Pancreas (tissue), 10 donors: Measurements from ENCODE around the gene IGSF23. TPM values are rescaled to one million over a fixed set of nuclear protein-coding genes. Genes with fewer than 3 reads are reported as not detected.
A peak's percentile ranks its signal among the peaks of the same experiment; 100 is the strongest.

ENCODE experiments used
- ATAC-seq, 4 donors: fragments of 200-7000 bp; cut with Tn5 transposase; one replicate each; pipeline versions ENCODE4 v1.8.0 to v1.9.1; 2020; ENCODE audit warnings: mild to moderate bottlenecking in 4 of 4, moderate library complexity in 4 of 4
- DNase-seq, 6 donors: peaks; one replicate each; pipeline ENCODE4 v3.0.0-alpha.2; 2020
- FAIRE-seq: peaks from 2 replicates; lab custom pipeline; 2012; peaks lifted over from hg19 to GRCh38; lab: Jason Lieb, UNC
- H3K27ac ChIP-seq, 4 donors: fragments of 200-600 bp; sonication (generic); 1 replicate in 3 of 4; 2 replicates in 1 of 4; pipeline versions ENCODE4 v1.5.0 to v1.8.0; 2020
- H3K27me3 ChIP-seq, 4 donors: fragments of 200-600 bp; one replicate each; pipeline ENCODE4 v1.8.0; 2021
- H3K36me3 ChIP-seq, 3 donors: fragments of 200-600 bp; sonication (generic) in 1 of 3; one replicate each; pipeline versions ENCODE4 v1.5.0 to v1.8.0; 2020 to 2021
- H3K4me1 ChIP-seq, 3 donors: fragments of 200-600 bp; one replicate each; pipeline ENCODE4 v1.8.0; 2021
- H3K4me3 ChIP-seq, 4 donors: fragments of 200-600 bp; sonication (generic) in 2 of 4; one replicate each; pipeline versions ENCODE4 v1.5.0 to v1.8.0; 2020 to 2021
- H3K9me3 ChIP-seq, 4 donors: fragments of 200-600 bp; one replicate each; pipeline ENCODE4 v1.8.0; 2021
- CTCF ChIP-seq, 4 donors: fragments of 200-600 bp; sonication (generic) in 3 of 4; IDR thresholded peaks; one replicate each; pipeline versions ENCODE4 v1.5.0 to v1.8.0; 2021; ENCODE audit warnings: antibody characterized with exemption in 4 of 4
- WGBS, 2 donors: extraction: QIAGEN DNeasy Blood & Tissue Kit; methylation state at CpG; one replicate each; pipeline ENCODE4 v1.1.7; 2013; 5-methylcytosine and 5-hydroxymethylcytosine counted together
- intact Hi-C, 3 donors: fragments of 100-400 bp; cut with DNase I; formaldehyde crosslinking; loops; one replicate each; pipeline versions ENCODE4 v1.11.1 to v1.14.2; 2022
- polyA plus RNA-seq, 2 donors: library from polyadenylated mRNA; stranded (reverse); fragments of 200-250 nt; gene quantifications; one replicate each; pipeline ENCODE4 v1.2.3, GENCODE V29; 2013
- total RNA-seq, 6 donors: library from RNA; stranded (reverse); fragmentation: NEBNext Ultra II Directional in 4 of 6; extraction: Animal tissue kit (Norgen Biotek cat#: 25700) in 4 of 6; gene quantifications; one replicate each; pipeline versions ENCODE4 v1.2.1 to v1.2.4, GENCODE V29; 2021 to 2023
- donor health status: healthy with polysubstance abuse.
- donor health status: DM: no; HTN: no; CAD: no; lungs with moderate emphysema.
- donor health status: DM: no; HTN: no; CAD: no.
- donor health status: control.
- donor health status: control.
- donor health status: Bipolar disorder and iron deficiency.
- donor health status: DM: yes; HTN: yes; CAD: no.
- donor health status: DM: no; HTN: no; CAD: no.
- donor health status: DM: no; HTN: no; CAD: no.
- donor health status: DM: yes; HTN: yes; CAD: no.

The IGSF23 gene
- total and polyA plus RNA-seq, 8 donors: 0.43 to 1.3 (median 1.2) TPM

GRCh38 chr19:44657211-44657921 lies 44.0 kb downstream of the IGSF23 start:
- Histone ChIP-seq H3K27ac (no peak overlapping the region), H3K4me3 (no peak overlapping the region), H3K4me1 (no peaks in the 10 kb centered on the region), H3K27me3 (no peaks in the 10 kb centered on the region), H3K36me3 (peaks cover 0 to 53% (median 0%) of the 10 kb centered on the region in 3 donors), H3K9me3 (no peaks in the 10 kb centered on the region)
- intact Hi-C loops: loop anchor here (5.0 kb wide), 3 partner anchors 75 to 85 kb away; no protein-coding TSS in a partner anchor
- peak; percentile 62 to 78 (median 75) for ATAC-seq
- peak; percentile 80 to 91 (median 84) for TF ChIP-seq CTCF (IDR thresholded peaks at IDR 0.05)
- FAIRE-seq: no peak
- 34 to 39% methylated on average over 24 to 25 of the region's 25 CpGs for WGBS, 2 donors
- DNase-seq: peak; percentile 37 to 83 (median 69)

GRCh38 chr19:44658069-44658733 lies 44.8 kb downstream of the IGSF23 start:
- FAIRE-seq: no peak

GRCh38 chr19:44660081-44660480 lies 46.7 kb downstream of the IGSF23 start:
- H3K27ac ChIP-seq: no peak overlapping the region
- FAIRE-seq: no peak

More at GRCh38 chr19:44658069-44658733, 44.8 kb downstream of the IGSF23 start:
- 89 to 90% methylated on average over 3 of the region's 3 CpGs for WGBS, 2 donors
- H3K4me1 ChIP-seq: no peaks in the 10 kb centered on the region
- TF ChIP-seq CTCF (IDR thresholded peaks at IDR 0.05): no peak
- intact Hi-C loops: loop anchor here (5.0 kb wide), 3 partner anchors 76 to 86 kb away; no protein-coding TSS in a partner anchor
- ATAC-seq (no peak), DNase-seq (no peak)
- H3K36me3 ChIP-seq: peaks cover 0 to 50% (median 0%) of the 10 kb centered on the region in 3 donors
- H3K27ac ChIP-seq: no peak overlapping the region
- H3K9me3 ChIP-seq: no peaks in the 10 kb centered on the region
- no peaks in the 10 kb centered on the region for H3K27me3 ChIP-seq
- no peak overlapping the region for H3K4me3 ChIP-seq

GRCh38 chr19:44661205-44661604 lies 47.8 kb downstream of the IGSF23 start:
- Histone ChIP-seq H3K4me1 (no peaks in the 10 kb centered on the region), H3K4me3 (no peak overlapping the region), H3K36me3 (peaks cover 0 to 41% (median 0%) of the 10 kb centered on the region in 3 donors), H3K27ac (no peak overlapping the region), H3K9me3 (no peaks in the 10 kb centered on the region), H3K27me3 (no peaks in the 10 kb centered on the region)
- ATAC-seq: no peak
- intact Hi-C loops: no loop called here
- FAIRE-seq: no peak
- 90% methylated on average over 11 of the region's 11 CpGs for WGBS, 2 donors
- TF ChIP-seq CTCF (IDR thresholded peaks at IDR 0.05): no peak
- no peak for DNase-seq

More at GRCh38 chr19:44660081-44660480, 46.7 kb downstream of the IGSF23 start:
- no peak for ATAC-seq
- Histone ChIP-seq H3K27me3 (no peaks in the 10 kb centered on the region), H3K36me3 (peaks cover 0 to 46% (median 0%) of the 10 kb centered on the region in 3 donors), H3K9me3 (no peaks in the 10 kb centered on the region), H3K4me3 (no peak overlapping the region), H3K4me1 (no peaks in the 10 kb centered on the region)
- intact Hi-C loops: no loop called here
- 86 to 90% methylated on average over 4 of the region's 4 CpGs for WGBS, 2 donors
- no peak for DNase-seq
- TF ChIP-seq CTCF (IDR thresholded peaks at IDR 0.05): no peak
